ENCODE data around the gene SPATA31C1. TPM values are rescaled to one million over a fixed set of nuclear protein-coding genes. Genes with fewer than 3 reads are reported as not detected.
"Not testable (repeated sequence)": the region's sequence is repeated elsewhere in the genome, so short reads cannot be mapped to it uniquely, and the experiment has no call there.

SPATA31C1 gene
- total RNA-seq, 4 donors from 2014 or later = not detected

GRCh38 chr9:87894998-87895625 lies 22.6 kb upstream of the SPATA31C1 start:
- H3K27me3 ChIP-seq = peaks cover 5% of the 10 kb centered on the region
- no peak for DNase-seq (ENCODE audit: low spot score in 2 of 2)
- 46% methylated on average over 4 of the region's 4 CpGs for WGBS
- H3K9me3 ChIP-seq = no peaks in the 10 kb centered on the region
- no peaks in the 10 kb centered on the region for H3K36me3 ChIP-seq
- no peaks in the 10 kb centered on the region for H3K4me1 ChIP-seq
- TF ChIP-seq CTCF (IDR thresholded peaks at IDR 0.05) = no peak
- TF ChIP-seq EP300 (IDR thresholded peaks at IDR 0.05) = no peak
- TF ChIP-seq POLR2A (IDR thresholded peaks at IDR 0.05) = no peak
- TF ChIP-seq POLR2AphosphoS5 (IDR thresholded peaks at IDR 0.05) = no peak
- H3K27ac ChIP-seq = no peak overlapping the region
- H3K4me3 ChIP-seq = no peak overlapping the region

GRCh38 chr9:87896891-87897290 lies 20.9 kb upstream of the SPATA31C1 start:
- no peaks in the 10 kb centered on the region for H3K4me1 ChIP-seq
- no peaks in the 10 kb centered on the region for H3K9me3 ChIP-seq
- peaks cover 5% of the 10 kb centered on the region for H3K27me3 ChIP-seq
- no peaks in the 10 kb centered on the region for H3K36me3 ChIP-seq
- no peak overlapping the region for H3K27ac ChIP-seq
- no peak overlapping the region for H3K4me3 ChIP-seq
- TF ChIP-seq POLR2A (IDR thresholded peaks at IDR 0.05) (no peak), POLR2AphosphoS5 (IDR thresholded peaks at IDR 0.05) (no peak)
- DNase-seq (ENCODE audit: low spot score in 2 of 2) = no peak

- peaks cover 5% of the 10 kb centered on the region for H3K27me3 ChIP-seq
- no peak for DNase-seq (ENCODE audit: low spot score in 2 of 2)
- no peak overlapping the region for H3K27ac ChIP-seq
- no peaks in the 10 kb centered on the region for H3K4me1 ChIP-seq
- H3K4me3 ChIP-seq = no peak overlapping the region
- H3K9me3 ChIP-seq = peaks cover 7% of the 10 kb centered on the region
- TF ChIP-seq POLR2A (IDR thresholded peaks at IDR 0.05) (no peak), EP300 (IDR thresholded peaks at IDR 0.05) (no peak), CTCF (IDR thresholded peaks at IDR 0.05) (no peak), POLR2AphosphoS5 (IDR thresholded peaks at IDR 0.05) (no peak)
- no peaks in the 10 kb centered on the region for H3K36me3 ChIP-seq
Measured at GRCh38 chr9:87898151-87898550, 19.6 kb upstream of the SPATA31C1 start.

- not testable (repeated sequence) for H3K27ac ChIP-seq; H3K36me3 ChIP-seq; DNase-seq (ENCODE audit: low spot score in 2 of 2); H3K27me3 ChIP-seq; H3K9me3 ChIP-seq; H3K4me3 ChIP-seq; H3K4me1 ChIP-seq
- WGBS = 97% methylated on average over 10 of the region's 11 CpGs
Measured at GRCh38 chr9:87902371-87902770, 15.4 kb upstream of the SPATA31C1 start.

- Histone ChIP-seq H3K9me3 (no peaks in the 10 kb centered on the region), H3K4me1 (no peaks in the 10 kb centered on the region), H3K4me3 (no peak overlapping the region), H3K27me3 (no peaks in the 10 kb centered on the region), H3K27ac (no peak overlapping the region), H3K36me3 (no peaks in the 10 kb centered on the region)
- WGBS = 95% methylated on average over 20 of the region's 20 CpGs
- TF ChIP-seq POLR2AphosphoS5 (IDR thresholded peaks at IDR 0.05) (no peak), POLR2A (IDR thresholded peaks at IDR 0.05) (no peak), CTCF (IDR thresholded peaks at IDR 0.05) (no peak), EP300 (IDR thresholded peaks at IDR 0.05) (no peak)
- DNase-seq (ENCODE audit: low spot score in 2 of 2) = no peak
Measured at GRCh38 chr9:87909310-87910041, 8.3 kb upstream of the SPATA31C1 start.

- H3K4me1 ChIP-seq = no peaks in the 10 kb centered on the region
Measured at GRCh38 chr9:87910821-87911220, 6.9 kb upstream of the SPATA31C1 start.

GRCh38 chr9:87919013-87919412 lies 1.3 kb downstream of the SPATA31C1 start:
- not testable (repeated sequence) for H3K4me3 ChIP-seq; H3K36me3 ChIP-seq; H3K27me3 ChIP-seq; H3K4me1 ChIP-seq; H3K9me3 ChIP-seq; H3K27ac ChIP-seq; DNase-seq (ENCODE audit: low spot score in 2 of 2)
- 58% methylated on average over 10 of the region's 13 CpGs for WGBS

More at GRCh38 chr9:87910821-87911220, 6.9 kb upstream of the SPATA31C1 start:
- Histone ChIP-seq H3K36me3 (no peaks in the 10 kb centered on the region), H3K27me3 (no peaks in the 10 kb centered on the region), H3K9me3 (no peaks in the 10 kb centered on the region), H3K27ac (no peak overlapping the region), H3K4me3 (no peak overlapping the region)
- TF ChIP-seq EP300 (IDR thresholded peaks at IDR 0.05) = no peak
- no peak for TF ChIP-seq POLR2AphosphoS5 (IDR thresholded peaks at IDR 0.05)
- no peak for TF ChIP-seq CTCF (IDR thresholded peaks at IDR 0.05)
- no peak for TF ChIP-seq POLR2A (IDR thresholded peaks at IDR 0.05)
- no peak for DNase-seq (ENCODE audit: low spot score in 2 of 2)
- WGBS = 60% methylated on average over 3 of the region's 3 CpGs

GRCh38 chr9:87921561-87921960 lies 3.8 kb downstream of the SPATA31C1 start:
- not testable (repeated sequence) for H3K9me3 ChIP-seq; DNase-seq (ENCODE audit: low spot score in 2 of 2); H3K36me3 ChIP-seq; H3K4me3 ChIP-seq; H3K4me1 ChIP-seq; H3K27me3 ChIP-seq; H3K27ac ChIP-seq
- 76% methylated on average over 8 of the region's 8 CpGs for whole genome bisulfite sequencing

GRCh38 chr9:87923012-87923411 lies 5.2 kb downstream of the SPATA31C1 start:
- not testable (repeated sequence) for H3K36me3 ChIP-seq; H3K9me3 ChIP-seq; H3K4me3 ChIP-seq; DNase-seq (ENCODE audit: low spot score in 2 of 2); H3K27me3 ChIP-seq; H3K4me1 ChIP-seq; H3K27ac ChIP-seq
- 20% methylated on average over 2 of the region's 10 CpGs for WGBS
